ENCODE data around the gene OR52I2.

DNA sequence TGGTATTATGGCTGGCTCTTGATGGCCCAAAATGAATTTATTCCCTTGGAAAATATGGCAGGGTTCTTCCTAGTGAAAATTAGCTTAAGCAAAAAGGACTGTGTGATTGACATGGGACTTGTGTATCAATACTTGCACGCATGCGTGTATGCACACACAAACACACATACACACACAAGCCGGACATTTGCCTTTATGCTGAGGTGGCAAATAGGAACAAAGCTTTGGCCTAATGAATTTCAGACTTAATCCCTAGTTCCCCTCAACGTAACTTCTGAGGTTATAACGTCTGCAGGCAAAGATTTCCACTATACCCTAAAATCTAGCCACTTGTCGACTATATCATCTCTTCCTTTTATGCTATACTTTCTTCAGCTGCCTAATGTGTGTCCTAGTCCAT lies 2.9 kb upstream of the OR52I2 start:
- no peak for TF ChIP-seq MAX (IDR thresholded peaks at IDR 0.05; ENCODE audit: low read depth)
- TF ChIP-seq CTCF (IDR thresholded peaks at IDR 0.05) = no peak
- TF ChIP-seq EP300 (IDR thresholded peaks at IDR 0.05; ENCODE audit: borderline replicate concordance in 1 of 2, low read depth in 1 of 2, low read length in 1 of 2) = no peak

Measured in SK-N-SH (cell line).